A673 (cell line): ENCODE measurements around the gene CCDC63. TPM values are rescaled to one million over a fixed set of nuclear protein-coding genes. Genes with fewer than 3 reads are reported as not detected.

ENCODE experiments used
- BruUV-seq: library from RNA; stranded (reverse); fragments of 400-500 nt; replicated peaks from 2 replicates; lab custom pipeline; 2021; lab: Mats Ljungman, UMichigan
- CTCF ChIA-PET: fragments of 300-600 bp; sonication (Branson Sonifier 250); formaldehyde crosslinking; loops from one replicate; lab custom pipeline; 2022; ENCODE audit warnings: antibody characterized with exemption; lab: Charles Lee
- POLR2A ChIA-PET: fragments of 300-600 bp; sonication (Branson Sonifier 250); formaldehyde crosslinking; loops from one replicate; lab custom pipeline; 2022; ENCODE audit warnings: antibody characterized with exemption; ENCODE audit not compliant: low non-redundant PET; lab: Charles Lee
- DNase-seq: peaks from one replicate; pipeline ENCODE4 v3.0.0-alpha.2; 2015; ENCODE audit warnings: low spot score
- H3K27ac ChIP-seq: fragments of 200-600 bp; sonication (generic); 2 replicates; pipeline ENCODE4 v1.5.1; 2016; ENCODE audit warnings: mixed run types, low read depth, mild to moderate bottlenecking, mixed read lengths, antibody characterized with exemption, low read length; ENCODE audit not compliant: poor library complexity, severe bottlenecking
- H3K27me3 ChIP-seq: fragments of 200-600 bp; sonication (generic); replicated peaks from 2 replicates; pipeline ENCODE4 v1.6.1; 2017; ENCODE audit warnings: mixed run types, low read depth, mild to moderate bottlenecking, mixed read lengths, antibody characterized with exemption, low read length; ENCODE audit not compliant: insufficient read depth, poor library complexity
- H3K36me3 ChIP-seq: fragments of 200-600 bp; sonication (generic); 2 replicates; pipeline ENCODE4 v1.6.1; 2016; ENCODE audit warnings: mixed run types, mild to moderate bottlenecking, mixed read lengths, antibody characterized with exemption, low read length; ENCODE audit not compliant: insufficient read depth, poor library complexity, severe bottlenecking
- H3K4me1 ChIP-seq: fragments of 200-600 bp; sonication (generic); 2 replicates; pipeline ENCODE4 v1.6.1; 2017; ENCODE audit warnings: mixed run types, mild to moderate bottlenecking, mixed read lengths, antibody characterized with exemption, low read length; ENCODE audit not compliant: insufficient read depth, poor library complexity, severe bottlenecking
- H3K4me3 ChIP-seq: fragments of 200-600 bp; sonication (generic); 2 replicates; pipeline ENCODE4 v1.5.1; 2016; ENCODE audit warnings: low read depth, mixed run types, mild to moderate bottlenecking, mixed read lengths, low read length; ENCODE audit not compliant: poor library complexity, severe bottlenecking
- H3K9me3 ChIP-seq: fragments of 200-600 bp; sonication (generic); 2 replicates; pipeline ENCODE4 v1.6.1; 2016; ENCODE audit warnings: mixed run types, low read depth, mild to moderate bottlenecking, mixed read lengths, antibody characterized with exemption, low read length; ENCODE audit not compliant: poor library complexity, severe bottlenecking
- CTCF ChIP-seq: fragments of 300-800, 200-600 bp; sonication (generic); conservative IDR thresholded peaks from 2 replicates; pipeline ENCODE4 v1.5.1; 2017; ENCODE audit warnings: low read depth, mild to moderate bottlenecking, antibody characterized with exemption, low read length, moderate library complexity, mixed read lengths
- EZH2 ChIP-seq: fragments of 200-600 bp; sonication (generic); IDR thresholded peaks from 2 replicates; pipeline ENCODE4 v1.6.1; 2017; ENCODE audit warnings: borderline replicate concordance, low read depth, mild to moderate bottlenecking, mixed read lengths, antibody characterized with exemption, low read length; ENCODE audit not compliant: poor library complexity, severe bottlenecking
- intact Hi-C: fragments of 100-400 bp; cut with micrococcal nuclease; formaldehyde crosslinking; loops from one replicate; pipeline ENCODE4 v1.10.0; 2022; ENCODE audit not compliant: unreplicated experiment
- total RNA-seq: library from RNA; stranded (reverse); gene quantifications from 2 replicates; pipeline ENCODE4 v1.2.3, GENCODE V29; 2021

CCDC63 gene
- total RNA-seq, 1 experiment from 2014 or later = 0.24 TPM

- Histone ChIP-seq H3K27me3 (no peaks in the 10 kb centered on the region), H3K36me3 (no peaks in the 10 kb centered on the region), H3K4me1 (no peaks in the 10 kb centered on the region), H3K9me3 (no peaks in the 10 kb centered on the region), H3K27ac (no peak overlapping the region), H3K4me3 (no peak overlapping the region)
- TF ChIP-seq CTCF (no peak), EZH2 (no peak)
- BruUV-seq = no TSS peak
- intact Hi-C loops = no loop called here
- ChIA-PET POLR2A (no interaction called here), CTCF (no interaction called here)
- DNase-seq = no peak
Measured at GRCh38 chr12:110819150-110819549, 27.6 kb upstream of the CCDC63 start.

GRCh38 chr12:110819646-110820045 lies 27.1 kb upstream of the CCDC63 start:
- ChIA-PET POLR2A (no interaction called here), CTCF (no interaction called here)
- H3K36me3 ChIP-seq = no peaks in the 10 kb centered on the region
- no peaks in the 10 kb centered on the region for H3K4me1 ChIP-seq
- DNase-seq = no peak
- no peaks in the 10 kb centered on the region for H3K9me3 ChIP-seq
- H3K27me3 ChIP-seq = no peaks in the 10 kb centered on the region
- TF ChIP-seq EZH2 (no peak), CTCF (no peak)
- BruUV-seq = no TSS peak
- intact Hi-C loops = no loop called here
- no peak overlapping the region for H3K27ac ChIP-seq
- H3K4me3 ChIP-seq = no peak overlapping the region

GRCh38 chr12:110821917-110822316 lies 24.9 kb upstream of the CCDC63 start:
- no peak for TF ChIP-seq EZH2
- no peak for TF ChIP-seq CTCF
- ChIA-PET POLR2A (no interaction called here), CTCF (no interaction called here)
- peaks cover 1% of the 10 kb centered on the region for H3K4me1 ChIP-seq
- DNase-seq = no peak
- no TSS peak for BruUV-seq
- intact Hi-C loops = no loop called here
- no peaks in the 10 kb centered on the region for H3K27me3 ChIP-seq
- no peak overlapping the region for H3K4me3 ChIP-seq
- no peak overlapping the region for H3K27ac ChIP-seq
- H3K36me3 ChIP-seq = no peaks in the 10 kb centered on the region
- no peaks in the 10 kb centered on the region for H3K9me3 ChIP-seq
